HG02623 (cell line): ENCODE measurements around the gene OLIG2.

Experiments used
- ATAC-seq: cut with Tn5 transposase; IDR thresholded peaks from one replicate; pipeline ENCODE4 v1.9.1; 2021; ENCODE audit warnings: moderate library complexity; ENCODE audit not compliant: unreplicated experiment

Gene OLIG2

GRCh38 chr21:33025489-33026442, at the start of gene OLIG2:
TSS of gene OLIG2 (plus strand) at chr21:33025935. CDS start at chr21:33026863, 928 bp downstream.
- no peak for ATAC-seq

GRCh38 chr21:32976791-32977190, 48.9 kb upstream of the OLIG2 start:
- ATAC-seq = no peak

- ATAC-seq = no peak
These were observed 48.5 kb upstream of the OLIG2 start for GRCh38 chr21:32977216-32977615.

GRCh38 chr21:32978331-32979270, 47.1 kb upstream of the OLIG2 start:
- no peak for ATAC-seq

- no peak for ATAC-seq
These were observed 46.0 kb upstream of the OLIG2 start for GRCh38 chr21:32979598-32980268.

GRCh38 chr21:32981096-32981495, 44.6 kb upstream of the OLIG2 start:
- no peak for ATAC-seq

GRCh38 chr21:32990666-32991065, 35.1 kb upstream of the OLIG2 start:
- ATAC-seq = no peak

GRCh38 chr21:32991361-32991760, 34.4 kb upstream of the OLIG2 start:
- ATAC-seq = no peak

- ATAC-seq = no peak
These were observed 31.8 kb upstream of the OLIG2 start for GRCh38 chr21:32993894-32994293.

- no peak for ATAC-seq
These were observed 31.4 kb upstream of the OLIG2 start for GRCh38 chr21:32994305-32994704.

GRCh38 chr21:33007747-33008146, 18.0 kb upstream of the OLIG2 start:
- ATAC-seq = no peak

GRCh38 chr21:33008333-33009051, 17.2 kb upstream of the OLIG2 start:
- no peak for ATAC-seq

GRCh38 chr21:33010931-33011330, 14.8 kb upstream of the OLIG2 start:
- no peak for ATAC-seq

GRCh38 chr21:33011462-33011861, 14.3 kb upstream of the OLIG2 start:
- ATAC-seq = no peak

- ATAC-seq = no peak
These were observed 12.1 kb upstream of the OLIG2 start for GRCh38 chr21:33013626-33014025.

- ATAC-seq = no peak
These were observed 11.4 kb upstream of the OLIG2 start for GRCh38 chr21:33014331-33014730.

- ATAC-seq = no peak
These were observed 10.6 kb upstream of the OLIG2 start for GRCh38 chr21:33015096-33015495.

GRCh38 chr21:33015756-33016155, 10.0 kb upstream of the OLIG2 start:
- ATAC-seq = no peak

GRCh38 chr21:33018707-33019465, 6.8 kb upstream of the OLIG2 start:
- no peak for ATAC-seq

- ATAC-seq = no peak
These were observed 6.2 kb upstream of the OLIG2 start for GRCh38 chr21:33019516-33019884.
